ENCODE results near the gene GOSR1.

Gene GOSR1

GRCh38 chr17:30552994-30553566 is 75.9 kb downstream of the GOSR1 start:
- no peak for TF ChIP-seq GATA3 (IDR thresholded peaks at IDR 0.05; ENCODE audit: low read depth, low read length)

- TF ChIP-seq GATA2 (IDR thresholded peaks at IDR 0.05; ENCODE audit: low read depth, low read length) (no peak), GATA3 (IDR thresholded peaks at IDR 0.05; ENCODE audit: low read depth, low read length) (no peak)
Observed at GRCh38 chr17:30554839-30555751, 77.9 kb downstream of the GOSR1 start.

- TF ChIP-seq GATA2 (IDR thresholded peaks at IDR 0.05; ENCODE audit: low read depth, low read length): no peak
- TF ChIP-seq GATA3 (IDR thresholded peaks at IDR 0.05; ENCODE audit: low read depth, low read length): no peak
Observed at GRCh38 chr17:30555942-30556341, 78.7 kb downstream of the GOSR1 start.

- TF ChIP-seq GATA2 (IDR thresholded peaks at IDR 0.05; ENCODE audit: low read depth, low read length) (no peak), GATA3 (IDR thresholded peaks at IDR 0.05; ENCODE audit: low read depth, low read length) (no peak)
Observed at GRCh38 chr17:30556374-30557332, 79.4 kb downstream of the GOSR1 start.

- no peak for TF ChIP-seq GATA2 (IDR thresholded peaks at IDR 0.05; ENCODE audit: low read depth, low read length)
Observed at GRCh38 chr17:30557916-30558685, 80.9 kb downstream of the GOSR1 start.

- TF ChIP-seq GATA3 (IDR thresholded peaks at IDR 0.05; ENCODE audit: low read depth, low read length) (no peak), GATA2 (IDR thresholded peaks at IDR 0.05; ENCODE audit: low read depth, low read length) (no peak)
Observed at GRCh38 chr17:30558686-30559545, 81.7 kb downstream of the GOSR1 start.

GRCh38 chr17:30559656-30560055 is 82.4 kb downstream of the GOSR1 start:
- no peak for TF ChIP-seq GATA2 (IDR thresholded peaks at IDR 0.05; ENCODE audit: low read depth, low read length)
- no peak for TF ChIP-seq GATA3 (IDR thresholded peaks at IDR 0.05; ENCODE audit: low read depth, low read length)

- TF ChIP-seq GATA2 (IDR thresholded peaks at IDR 0.05; ENCODE audit: low read depth, low read length) (no peak), GATA3 (IDR thresholded peaks at IDR 0.05; ENCODE audit: low read depth, low read length) (no peak)
Observed at GRCh38 chr17:30565073-30565935, 88.1 kb downstream of the GOSR1 start.

- TF ChIP-seq GATA2 (IDR thresholded peaks at IDR 0.05; ENCODE audit: low read depth, low read length): peak; percentile 71; the same call in 1 of the 2 replicates
- TF ChIP-seq GATA3 (IDR thresholded peaks at IDR 0.05; ENCODE audit: low read depth, low read length): peak; percentile 38; the same call in 1 of the 2 replicates
Observed at GRCh38 chr17:30567231-30568116, 90.3 kb downstream of the GOSR1 start.

GRCh38 chr17:30568117-30568430 is 90.9 kb downstream of the GOSR1 start:
- TF ChIP-seq GATA2 (IDR thresholded peaks at IDR 0.05; ENCODE audit: low read depth, low read length) (no peak), GATA3 (IDR thresholded peaks at IDR 0.05; ENCODE audit: low read depth, low read length) (no peak)

- no peak for TF ChIP-seq GATA3 (IDR thresholded peaks at IDR 0.05; ENCODE audit: low read depth, low read length)
- no peak for TF ChIP-seq GATA2 (IDR thresholded peaks at IDR 0.05; ENCODE audit: low read depth, low read length)
Observed at GRCh38 chr17:30570191-30570590, 93.0 kb downstream of the GOSR1 start.
